Neutrophil (primary cell): Measurements from ENCODE around the gene C1D.

Source experiments
- H3K27ac ChIP-seq: fragments of 200-600 bp; sonication (generic); 2 replicates; pipeline ENCODE4 v1.5.1; 2016; ENCODE audit warnings: mild to moderate bottlenecking, moderate library complexity
- H3K27me3 ChIP-seq: fragments of 200-600 bp; sonication (generic); 2 replicates; pipeline ENCODE4 v1.6.0; 2016; ENCODE audit warnings: mild to moderate bottlenecking
- H3K36me3 ChIP-seq: fragments of 200-600 bp; sonication (generic); 2 replicates; pipeline ENCODE4 v1.5.1; 2017
- H3K4me1 ChIP-seq, 2 experiments: fragments of 200-600 bp in 1 of 2; sonication (generic) in 1 of 2; 1 replicate in 1 of 2; 2 replicates in 1 of 2; pipeline versions ENCODE4 v1.5.1 to v1.6.1; 2013 to 2016; ENCODE audit warnings: low read depth in 1 of 2, low read length in 1 of 2, mild to moderate bottlenecking in 1 of 2, moderate library complexity in 1 of 2; ENCODE audit not compliant: control insufficient read depth in 1 of 2, insufficient read depth in 1 of 2
- H3K4me3 ChIP-seq, 2 experiments: fragments of 200-600 bp in 1 of 2; sonication (generic) in 1 of 2; 1 replicate in 1 of 2; 2 replicates in 1 of 2; pipeline ENCODE4 v1.5.1; 2013 to 2016; ENCODE audit warnings: low read depth in 1 of 2, low read length in 1 of 2, mild to moderate bottlenecking in 1 of 2, moderate library complexity in 1 of 2
- H3K9me3 ChIP-seq: fragments of 200-600 bp; sonication (generic); 2 replicates; pipeline ENCODE4 v1.5.1; 2016
- TF ChIP-seq, protein P1 (sequence below): fragments of 200-600 bp; sonication (generic); IDR thresholded peaks from 2 replicates; pipeline ENCODE4 v1.5.1; 2016; ENCODE audit warnings: antibody characterized with exemption

C1D gene

GRCh38 chr2:68057658-68058396 lies 5.0 kb downstream of the C1D start:
- H3K9me3 ChIP-seq = no peaks in the 10 kb centered on the region
- TF ChIP-seq, protein P1, sequence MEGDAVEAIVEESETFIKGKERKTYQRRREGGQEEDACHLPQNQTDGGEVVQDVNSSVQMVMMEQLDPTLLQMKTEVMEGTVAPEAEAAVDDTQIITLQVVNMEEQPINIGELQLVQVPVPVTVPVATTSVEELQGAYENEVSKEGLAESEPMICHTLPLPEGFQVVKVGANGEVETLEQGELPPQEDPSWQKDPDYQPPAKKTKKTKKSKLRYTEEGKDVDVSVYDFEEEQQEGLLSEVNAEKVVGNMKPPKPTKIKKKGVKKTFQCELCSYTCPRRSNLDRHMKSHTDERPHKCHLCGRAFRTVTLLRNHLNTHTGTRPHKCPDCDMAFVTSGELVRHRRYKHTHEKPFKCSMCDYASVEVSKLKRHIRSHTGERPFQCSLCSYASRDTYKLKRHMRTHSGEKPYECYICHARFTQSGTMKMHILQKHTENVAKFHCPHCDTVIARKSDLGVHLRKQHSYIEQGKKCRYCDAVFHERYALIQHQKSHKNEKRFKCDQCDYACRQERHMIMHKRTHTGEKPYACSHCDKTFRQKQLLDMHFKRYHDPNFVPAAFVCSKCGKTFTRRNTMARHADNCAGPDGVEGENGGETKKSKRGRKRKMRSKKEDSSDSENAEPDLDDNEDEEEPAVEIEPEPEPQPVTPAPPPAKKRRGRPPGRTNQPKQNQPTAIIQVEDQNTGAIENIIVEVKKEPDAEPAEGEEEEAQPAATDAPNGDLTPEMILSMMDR = no peak
- H3K27ac ChIP-seq = no peak overlapping the region
- H3K4me1 ChIP-seq = peaks cover 8% of the 10 kb centered on the region in 2 experiments
- no peak overlapping the region for H3K4me3 ChIP-seq
- H3K36me3 ChIP-seq = no peaks in the 10 kb centered on the region
- no peaks in the 10 kb centered on the region for H3K27me3 ChIP-seq

GRCh38 chr2:68052717-68053422 lies 9.9 kb downstream of the C1D start:
- H3K36me3 ChIP-seq = no peaks in the 10 kb centered on the region

GRCh38 chr2:68050353-68050752 lies 12.5 kb downstream of the C1D start:
- Histone ChIP-seq H3K4me1 (no peaks in the 10 kb centered on the region), H3K36me3 (peaks cover 9% of the 10 kb centered on the region), H3K4me3 (no peak overlapping the region), H3K27ac (no peak overlapping the region), H3K9me3 (no peaks in the 10 kb centered on the region), H3K27me3 (no peaks in the 10 kb centered on the region)
- TF ChIP-seq, protein P1 = no peak

More at GRCh38 chr2:68052717-68053422, 9.9 kb downstream of the C1D start:
- no peaks in the 10 kb centered on the region for H3K9me3 ChIP-seq
- TF ChIP-seq, protein P1 = no peak
- no peak overlapping the region for H3K4me3 ChIP-seq
- H3K4me1 ChIP-seq = no peaks in the 10 kb centered on the region
- no peak overlapping the region for H3K27ac ChIP-seq
- H3K27me3 ChIP-seq = no peaks in the 10 kb centered on the region

DNA sequence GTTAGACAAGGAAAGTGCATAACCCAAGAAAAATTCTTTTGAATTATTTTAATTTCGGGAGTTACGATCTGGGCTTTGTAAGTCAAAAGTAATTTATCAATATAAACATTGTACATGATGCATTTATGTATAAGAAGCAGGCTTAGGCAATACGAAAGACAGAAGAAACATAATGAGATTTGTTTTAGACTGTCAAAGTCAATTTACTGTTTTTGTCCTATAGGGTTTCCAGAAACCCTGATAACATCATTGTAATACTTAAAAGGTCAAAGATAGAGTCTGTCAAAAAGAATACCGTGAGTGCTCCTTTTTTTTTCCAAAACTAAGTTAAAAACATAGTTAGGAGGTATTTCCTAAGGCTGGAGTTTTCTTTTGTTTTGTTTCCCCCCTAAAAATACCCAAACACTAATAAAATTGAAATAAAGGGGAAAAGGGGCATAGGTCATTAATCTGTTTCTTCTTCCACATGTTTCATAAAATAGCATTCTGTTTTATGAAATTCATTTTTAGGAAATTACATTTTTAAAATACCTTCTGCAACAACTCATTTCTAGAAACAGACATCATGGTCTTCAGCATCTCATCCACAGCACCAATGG lies 16.1 kb downstream of the C1D start:
- H3K4me3 ChIP-seq = no peak overlapping the region
- peaks cover 27% of the 10 kb centered on the region for H3K36me3 ChIP-seq
- no peak overlapping the region for H3K27ac ChIP-seq
- H3K9me3 ChIP-seq = no peaks in the 10 kb centered on the region
- no peaks in the 10 kb centered on the region for H3K27me3 ChIP-seq
- TF ChIP-seq, protein P1 = no peak
- no peaks in the 10 kb centered on the region for H3K4me1 ChIP-seq

- H3K27me3 ChIP-seq = no peaks in the 10 kb centered on the region
- TF ChIP-seq, protein P1 = no peak
- no peaks in the 10 kb centered on the region for H3K9me3 ChIP-seq
- no peaks in the 10 kb centered on the region for H3K4me1 ChIP-seq
- H3K27ac ChIP-seq = no peak overlapping the region
- peaks cover 32% of the 10 kb centered on the region for H3K36me3 ChIP-seq
- no peak overlapping the region for H3K4me3 ChIP-seq
Measured at GRCh38 chr2:68046224-68046623, 16.6 kb downstream of the C1D start.
